ENCODE results near the gene KIF18A.
"Not testable (repeated sequence)": the region's sequence is repeated elsewhere in the genome, so short reads cannot be mapped to it uniquely, and the experiment has no call there.

KIF18A gene

GRCh38 chr11:28107750-28108618 is at the start of gene KIF18A, which contains the start of gene METTL15:
Gene KIF18A (minus strand): TSS chr11:28108156. CDS start chr11:28097947, 10,209 bp downstream.
Gene METTL15 (plus strand): TSS chr11:28108388. CDS start chr11:28113335, 4,947 bp downstream.
- DNase-seq: peak; percentile 92 to 98

GRCh38 chr11:28153586-28153985 is 45.6 kb upstream of the KIF18A start:
- DNase-seq: no peak

- DNase-seq: no peak
These were observed 44.8 kb upstream of the KIF18A start for GRCh38 chr11:28152743-28153142.

- no peak for DNase-seq
These were observed 38.3 kb upstream of the KIF18A start for GRCh38 chr11:28146123-28146751.

- no peak for DNase-seq
These were observed 36.9 kb upstream of the KIF18A start for GRCh38 chr11:28144808-28145207.

- no peak for DNase-seq
These were observed 34.8 kb upstream of the KIF18A start for GRCh38 chr11:28142724-28143123.

GRCh38 chr11:28140689-28141455 is 32.9 kb upstream of the KIF18A start:
- DNase-seq: no peak

- no peak for DNase-seq
These were observed 32.0 kb upstream of the KIF18A start for GRCh38 chr11:28139841-28140415.

GRCh38 chr11:28137832-28138231 is 29.9 kb upstream of the KIF18A start:
- no peak for DNase-seq

GRCh38 chr11:28137366-28137765 is 29.4 kb upstream of the KIF18A start:
- no peak for DNase-seq

GRCh38 chr11:28136157-28136556 is 28.2 kb upstream of the KIF18A start:
- DNase-seq: not testable (repeated sequence)

- no peak for DNase-seq
These were observed 25.2 kb upstream of the KIF18A start for GRCh38 chr11:28133146-28133545.

GRCh38 chr11:28132548-28132947 is 24.6 kb upstream of the KIF18A start:
- DNase-seq: no peak

- DNase-seq: no peak
These were observed 15.2 kb upstream of the KIF18A start for GRCh38 chr11:28123151-28123581.

GRCh38 chr11:28117712-28118111 is 9.8 kb upstream of the KIF18A start:
- DNase-seq: no peak

- no peak for DNase-seq
These were observed 6.8 kb upstream of the KIF18A start for GRCh38 chr11:28114731-28115130.

- DNase-seq: no peak
These were observed 6.2 kb upstream of the KIF18A start for GRCh38 chr11:28114116-28114515.

- no peak for DNase-seq
These were observed 2.9 kb upstream of the KIF18A start for GRCh38 chr11:28110821-28111200.

- peak; percentile 29 to 76 for DNase-seq
These were observed 2.3 kb upstream of the KIF18A start for GRCh38 chr11:28110108-28110820.

GRCh38 chr11:28108958-28109357 is 1.0 kb upstream of the KIF18A start:
- DNase-seq: no peak

GRCh38 chr11:28107191-28107749 is 686 bp downstream of the KIF18A start:
- no peak for DNase-seq
